ENCODE measurements around the gene KIF26A.

KIF26A gene

GRCh38 chr14:104094056-104094708 is 44.2 kb upstream of the KIF26A start:
- no peak overlapping the region for H3K4me3 ChIP-seq (ENCODE audit: low read depth, low read length)
- TF ChIP-seq CTCF (IDR thresholded peaks at IDR 0.05; ENCODE audit: borderline replicate concordance, insufficient read depth, low read depth, low read length): no peak

DNA sequence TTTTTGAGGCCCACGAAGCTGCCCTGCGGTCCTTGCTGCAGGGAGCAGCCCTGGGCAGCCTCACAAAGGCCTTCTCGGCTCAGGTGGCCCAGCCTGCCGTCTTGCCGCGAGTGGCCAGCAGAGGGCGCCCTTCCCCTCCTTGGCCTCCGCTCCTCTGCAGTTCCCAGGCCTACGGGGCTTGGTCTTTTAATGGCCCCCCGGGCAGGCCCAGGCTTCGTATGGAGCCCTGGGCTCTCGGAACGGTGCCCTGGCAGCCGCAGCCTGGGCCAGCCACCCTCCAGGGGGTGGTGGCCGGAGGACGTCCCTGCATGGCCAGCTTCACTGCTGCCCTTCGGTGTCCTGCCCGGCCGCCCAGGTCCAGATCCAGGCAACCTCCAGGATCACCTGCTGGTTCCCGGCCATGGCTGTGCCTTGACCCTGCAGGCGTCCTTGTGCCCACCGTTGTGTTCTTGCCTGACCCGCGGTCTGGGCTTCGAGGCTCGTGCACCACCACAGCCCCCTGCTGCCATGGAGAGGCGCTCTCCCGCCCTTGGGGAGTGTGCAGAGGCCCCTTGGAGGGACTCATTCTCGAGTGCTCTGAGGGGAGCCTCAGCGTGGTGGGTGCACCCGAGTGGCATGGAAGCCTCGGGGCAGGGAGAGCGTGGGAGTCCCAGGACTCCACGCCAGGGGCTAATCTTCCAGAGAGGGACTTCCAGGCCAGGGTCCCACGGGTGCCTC is 43.5 kb upstream of the KIF26A start:
- no peak overlapping the region for H3K4me3 ChIP-seq (ENCODE audit: low read depth, low read length)
- TF ChIP-seq CTCF (IDR thresholded peaks at IDR 0.05; ENCODE audit: borderline replicate concordance, insufficient read depth, low read depth, low read length): peak; percentile 97

- TF ChIP-seq CTCF (IDR thresholded peaks at IDR 0.05; ENCODE audit: borderline replicate concordance, insufficient read depth, low read depth, low read length): no peak
- H3K4me3 ChIP-seq (ENCODE audit: low read depth, low read length): no peak overlapping the region
These were observed 42.7 kb upstream of the KIF26A start for GRCh38 chr14:104095426-104096310.

- no peak overlapping the region for H3K4me3 ChIP-seq (ENCODE audit: low read depth, low read length)
- TF ChIP-seq CTCF (IDR thresholded peaks at IDR 0.05; ENCODE audit: borderline replicate concordance, insufficient read depth, low read depth, low read length): no peak
These were observed 42.1 kb upstream of the KIF26A start for GRCh38 chr14:104096318-104096717.

- H3K4me3 ChIP-seq (ENCODE audit: low read depth, low read length): no peak overlapping the region
- no peak for TF ChIP-seq CTCF (IDR thresholded peaks at IDR 0.05; ENCODE audit: borderline replicate concordance, insufficient read depth, low read depth, low read length)
These were observed 41.4 kb upstream of the KIF26A start for GRCh38 chr14:104096751-104097700.

GRCh38 chr14:104098272-104099095 is 39.9 kb upstream of the KIF26A start:
- no peak for TF ChIP-seq CTCF (IDR thresholded peaks at IDR 0.05; ENCODE audit: borderline replicate concordance, insufficient read depth, low read depth, low read length)
- H3K4me3 ChIP-seq (ENCODE audit: low read depth, low read length): no peak overlapping the region
